ENCODE data around the gene CELF2.

DNA sequence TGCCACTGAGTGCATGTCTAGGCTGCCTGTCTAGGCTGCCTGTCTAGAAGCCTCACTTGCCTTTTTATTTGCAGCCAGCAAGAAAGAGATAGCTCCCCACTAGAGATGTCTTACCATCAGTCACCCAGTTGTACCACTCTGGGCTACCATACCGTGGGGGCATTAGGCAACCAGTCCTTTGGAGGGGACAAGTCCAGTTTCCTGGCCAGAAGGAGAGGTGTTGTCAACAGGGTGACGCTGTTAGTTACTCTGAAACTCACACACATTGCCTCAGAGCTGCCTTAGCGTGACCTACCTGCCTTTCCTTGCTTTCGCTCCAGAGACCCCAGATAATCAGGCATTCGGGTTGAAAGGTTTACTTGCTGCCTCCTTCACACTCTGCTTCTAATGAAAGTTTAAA, 155.4 kb downstream of the CELF2 start:
- TF ChIP-seq, protein P1, sequence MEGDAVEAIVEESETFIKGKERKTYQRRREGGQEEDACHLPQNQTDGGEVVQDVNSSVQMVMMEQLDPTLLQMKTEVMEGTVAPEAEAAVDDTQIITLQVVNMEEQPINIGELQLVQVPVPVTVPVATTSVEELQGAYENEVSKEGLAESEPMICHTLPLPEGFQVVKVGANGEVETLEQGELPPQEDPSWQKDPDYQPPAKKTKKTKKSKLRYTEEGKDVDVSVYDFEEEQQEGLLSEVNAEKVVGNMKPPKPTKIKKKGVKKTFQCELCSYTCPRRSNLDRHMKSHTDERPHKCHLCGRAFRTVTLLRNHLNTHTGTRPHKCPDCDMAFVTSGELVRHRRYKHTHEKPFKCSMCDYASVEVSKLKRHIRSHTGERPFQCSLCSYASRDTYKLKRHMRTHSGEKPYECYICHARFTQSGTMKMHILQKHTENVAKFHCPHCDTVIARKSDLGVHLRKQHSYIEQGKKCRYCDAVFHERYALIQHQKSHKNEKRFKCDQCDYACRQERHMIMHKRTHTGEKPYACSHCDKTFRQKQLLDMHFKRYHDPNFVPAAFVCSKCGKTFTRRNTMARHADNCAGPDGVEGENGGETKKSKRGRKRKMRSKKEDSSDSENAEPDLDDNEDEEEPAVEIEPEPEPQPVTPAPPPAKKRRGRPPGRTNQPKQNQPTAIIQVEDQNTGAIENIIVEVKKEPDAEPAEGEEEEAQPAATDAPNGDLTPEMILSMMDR (IDR thresholded peaks at IDR 0.05): no peak
- no peak for TF ChIP-seq POLR2A (IDR thresholded peaks at IDR 0.05)

Data from thyroid gland (tissue), 4 donors.